ENCODE results near the gene CDKN1C. TPM values are rescaled to one million over a fixed set of nuclear protein-coding genes. Genes with fewer than 3 reads are reported as not detected.

CDKN1C gene
- total RNA-seq, 1 donor from 2014 or later: 34.8 TPM

DNA sequence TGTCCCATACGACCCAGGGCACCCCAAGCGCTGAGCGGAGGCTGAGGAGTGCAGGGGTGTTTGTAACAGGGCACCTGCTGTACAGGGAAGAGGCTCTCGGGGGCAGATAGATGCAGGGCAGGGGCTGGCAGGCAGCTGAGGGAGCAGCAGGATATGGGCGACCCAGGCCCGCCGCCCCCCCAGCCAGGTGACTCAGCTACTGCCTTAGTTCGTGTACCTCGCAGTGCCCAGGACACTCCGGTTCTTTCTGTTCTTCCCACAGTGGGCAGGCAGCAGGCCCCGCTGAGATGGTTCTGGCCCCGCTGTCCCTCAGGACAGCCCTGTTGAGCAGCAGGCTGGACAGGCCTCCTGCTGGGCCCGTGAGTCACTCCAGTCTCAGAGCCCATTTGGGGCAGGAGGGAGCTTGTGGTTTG is 27.4 kb upstream of the CDKN1C start:
- Histone ChIP-seq H3K36me3 (ENCODE audit: control insufficient read depth, insufficient read depth, low read length) (no peaks in the 10 kb centered on the region), H3K4me3 (ENCODE audit: low read depth, low read length) (no peak overlapping the region), H3K27me3 (ENCODE audit: control insufficient read depth, insufficient read depth, low read length) (peaks cover 6% of the 10 kb centered on the region)
- DNase-seq (ENCODE audit: low read depth): no peak
- TF ChIP-seq, protein P1, sequence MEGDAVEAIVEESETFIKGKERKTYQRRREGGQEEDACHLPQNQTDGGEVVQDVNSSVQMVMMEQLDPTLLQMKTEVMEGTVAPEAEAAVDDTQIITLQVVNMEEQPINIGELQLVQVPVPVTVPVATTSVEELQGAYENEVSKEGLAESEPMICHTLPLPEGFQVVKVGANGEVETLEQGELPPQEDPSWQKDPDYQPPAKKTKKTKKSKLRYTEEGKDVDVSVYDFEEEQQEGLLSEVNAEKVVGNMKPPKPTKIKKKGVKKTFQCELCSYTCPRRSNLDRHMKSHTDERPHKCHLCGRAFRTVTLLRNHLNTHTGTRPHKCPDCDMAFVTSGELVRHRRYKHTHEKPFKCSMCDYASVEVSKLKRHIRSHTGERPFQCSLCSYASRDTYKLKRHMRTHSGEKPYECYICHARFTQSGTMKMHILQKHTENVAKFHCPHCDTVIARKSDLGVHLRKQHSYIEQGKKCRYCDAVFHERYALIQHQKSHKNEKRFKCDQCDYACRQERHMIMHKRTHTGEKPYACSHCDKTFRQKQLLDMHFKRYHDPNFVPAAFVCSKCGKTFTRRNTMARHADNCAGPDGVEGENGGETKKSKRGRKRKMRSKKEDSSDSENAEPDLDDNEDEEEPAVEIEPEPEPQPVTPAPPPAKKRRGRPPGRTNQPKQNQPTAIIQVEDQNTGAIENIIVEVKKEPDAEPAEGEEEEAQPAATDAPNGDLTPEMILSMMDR (IDR thresholded peaks at IDR 0.05; ENCODE audit: insufficient read depth, low read length, poor library complexity, severe bottlenecking): no peak

DNA sequence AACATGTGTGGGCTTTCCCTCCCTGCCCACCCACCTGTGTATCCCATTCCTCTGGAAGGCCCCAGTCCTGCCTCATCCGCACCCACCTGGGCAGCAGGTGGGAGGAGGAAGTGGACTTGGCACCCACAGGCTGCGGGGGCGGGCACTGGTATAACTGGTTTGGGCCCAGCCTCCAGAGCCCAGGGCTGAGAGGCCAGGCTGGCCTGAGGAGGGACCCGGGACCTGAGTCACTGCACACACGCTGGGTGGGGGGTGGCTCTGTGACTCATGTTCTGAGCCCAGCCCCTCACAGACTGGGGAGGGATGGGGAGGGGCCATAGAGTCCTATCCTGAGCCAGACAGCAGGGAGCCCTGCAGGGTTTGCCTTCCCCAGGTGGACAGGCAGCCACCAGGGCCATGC is 26.9 kb upstream of the CDKN1C start:
- TF ChIP-seq, protein P1 (IDR thresholded peaks at IDR 0.05; ENCODE audit: insufficient read depth, low read length, poor library complexity, severe bottlenecking): no peak

DNA sequence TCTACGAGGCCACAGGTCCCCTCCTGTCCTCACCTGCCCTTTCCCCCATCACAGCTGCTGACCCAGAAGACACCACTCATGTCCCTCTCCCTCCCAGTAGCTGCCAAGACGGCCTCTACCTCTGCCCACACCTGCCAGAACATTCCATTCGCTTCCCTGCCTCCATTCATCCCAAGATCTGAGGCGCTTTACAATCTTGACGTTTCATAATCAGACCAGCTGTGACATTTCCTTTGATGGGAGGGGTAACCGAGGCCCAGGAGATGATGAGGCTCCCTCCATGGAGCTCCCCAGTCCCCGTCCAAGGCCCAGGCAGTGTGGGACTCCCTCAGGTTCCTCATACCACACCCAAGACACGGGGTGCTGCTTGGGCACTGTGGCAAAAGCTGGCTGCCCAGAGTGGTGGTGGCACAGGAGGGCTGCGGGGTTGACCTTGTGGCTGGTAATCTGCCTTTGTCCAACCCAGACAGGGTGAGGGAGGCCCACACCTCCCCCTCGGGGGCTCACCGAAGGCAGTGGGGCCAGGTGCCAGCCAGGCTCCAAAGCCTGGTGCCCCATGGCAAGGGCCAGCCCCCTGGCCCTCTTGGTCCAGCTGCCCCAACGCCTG is 26.3 kb upstream of the CDKN1C start:
- H3K4me3 ChIP-seq (ENCODE audit: low read depth, low read length): no peak overlapping the region
- TF ChIP-seq, protein P1 (IDR thresholded peaks at IDR 0.05; ENCODE audit: insufficient read depth, low read length, poor library complexity, severe bottlenecking): no peak
- H3K27me3 ChIP-seq (ENCODE audit: control insufficient read depth, insufficient read depth, low read length): peaks cover 6% of the 10 kb centered on the region
- DNase-seq (ENCODE audit: low read depth): no peak
- no peaks in the 10 kb centered on the region for H3K36me3 ChIP-seq (ENCODE audit: control insufficient read depth, insufficient read depth, low read length)

More for the DNA sequence above, 26.9 kb upstream of the CDKN1C start:
- Histone ChIP-seq H3K27me3 (ENCODE audit: control insufficient read depth, insufficient read depth, low read length) (peaks cover 6% of the 10 kb centered on the region), H3K36me3 (ENCODE audit: control insufficient read depth, insufficient read depth, low read length) (no peaks in the 10 kb centered on the region), H3K4me3 (ENCODE audit: low read depth, low read length) (no peak overlapping the region)
- DNase-seq (ENCODE audit: low read depth): peak; percentile 69

DNA sequence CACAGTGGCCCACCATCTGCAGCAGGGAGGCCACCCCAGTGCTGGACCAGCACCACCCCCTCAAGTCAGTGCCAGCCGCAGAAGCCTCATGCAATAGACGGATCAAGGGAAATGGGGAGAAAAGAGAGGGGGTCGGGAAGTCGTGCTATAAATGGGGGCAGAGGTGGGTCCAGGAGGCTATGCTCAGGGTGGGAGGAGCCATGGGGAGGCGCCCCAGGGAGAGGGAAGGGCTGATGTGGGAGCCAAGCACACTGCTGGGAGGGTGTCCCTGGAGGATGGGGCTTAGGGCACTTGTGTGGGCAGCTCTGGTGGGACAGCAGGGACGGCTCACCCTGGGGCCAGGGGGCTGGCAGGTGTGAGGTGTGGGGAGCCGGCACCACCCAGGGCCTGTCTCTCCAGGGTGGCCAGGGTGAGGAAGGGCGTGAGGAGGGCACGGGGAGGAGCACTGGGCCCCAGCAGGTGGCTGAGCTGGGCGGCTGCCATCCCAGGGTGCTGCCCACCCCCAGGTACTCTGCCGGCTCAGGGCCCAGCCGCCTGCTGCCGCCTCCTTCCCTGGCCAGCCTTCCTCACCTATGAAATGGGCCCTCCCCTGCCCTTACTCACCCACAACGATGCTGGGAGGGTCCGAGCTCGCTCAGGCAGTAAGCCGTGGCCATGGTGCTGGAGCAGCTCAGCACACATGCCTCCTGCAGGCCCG is 25.7 kb upstream of the CDKN1C start:
- Histone ChIP-seq H3K4me3 (ENCODE audit: low read depth, low read length) (no peak overlapping the region), H3K27me3 (ENCODE audit: control insufficient read depth, insufficient read depth, low read length) (peaks cover 6% of the 10 kb centered on the region), H3K36me3 (ENCODE audit: control insufficient read depth, insufficient read depth, low read length) (no peaks in the 10 kb centered on the region)
- DNase-seq (ENCODE audit: low read depth): no peak
- TF ChIP-seq, protein P1 (IDR thresholded peaks at IDR 0.05; ENCODE audit: insufficient read depth, low read length, poor library complexity, severe bottlenecking): no peak

DNA sequence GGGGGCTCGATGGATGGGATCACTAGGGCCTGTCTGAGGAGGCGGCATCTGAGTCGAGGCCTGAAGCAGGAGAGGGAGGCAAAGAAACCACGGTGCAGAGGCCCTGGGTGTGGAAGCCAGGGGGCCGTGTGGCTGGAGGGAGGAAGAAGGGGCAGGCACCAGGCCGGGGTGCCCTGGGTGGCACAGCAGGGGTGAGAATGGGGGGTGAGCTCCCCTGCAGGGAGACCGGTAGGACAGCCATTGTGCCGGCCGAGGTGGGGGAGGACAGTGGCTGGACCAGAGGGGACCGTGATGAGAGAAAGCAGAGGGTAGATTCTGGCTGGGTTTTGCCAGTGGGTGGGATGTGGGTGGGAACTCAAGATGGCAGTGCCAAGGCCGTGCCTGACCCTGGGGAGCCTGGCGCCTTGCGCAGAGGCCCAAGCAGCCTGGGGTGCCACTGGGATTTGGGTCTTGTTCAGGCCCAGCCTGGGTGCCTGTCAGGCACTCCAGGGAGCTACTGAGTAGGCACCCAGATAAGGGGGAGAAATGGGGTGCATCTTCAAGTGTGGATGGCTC is 24.9 kb upstream of the CDKN1C start:
- TF ChIP-seq, protein P1 (IDR thresholded peaks at IDR 0.05; ENCODE audit: insufficient read depth, low read length, poor library complexity, severe bottlenecking): no peak
- DNase-seq (ENCODE audit: low read depth): no peak
- Histone ChIP-seq H3K36me3 (ENCODE audit: control insufficient read depth, insufficient read depth, low read length) (no peaks in the 10 kb centered on the region), H3K27me3 (ENCODE audit: control insufficient read depth, insufficient read depth, low read length) (peaks cover 6% of the 10 kb centered on the region), H3K4me3 (ENCODE audit: low read depth, low read length) (no peak overlapping the region)

Measured in kidney epithelial cell (primary cell).